PC-3 (cell line): ENCODE results near the gene BCL7C. TPM values are rescaled to one million over a fixed set of nuclear protein-coding genes. Genes with fewer than 3 reads are reported as not detected.
A peak's percentile ranks its signal among the peaks of the same experiment; 100 is the strongest.

Experiments
- ATAC-seq: fragments of 200-7000 bp; cut with Tn5 transposase; 2 replicates; pipeline ENCODE4 v1.9.1; 2020; ENCODE audit warnings: mild to moderate bottlenecking, moderate library complexity
- BruUV-seq: library from RNA; stranded (reverse); fragments of 400-500 nt; replicated peaks from 2 replicates; lab custom pipeline; 2021; lab: Mats Ljungman, UMichigan
- CTCF ChIA-PET: fragments of 300-600 bp; sonication (Branson Sonifier 250); formaldehyde crosslinking; loops from one replicate; lab custom pipeline; 2022; ENCODE audit warnings: antibody characterized with exemption; lab: Charles Lee
- POLR2A ChIA-PET: fragments of 300-600 bp; sonication (Branson Sonifier 250); formaldehyde crosslinking; loops from one replicate; lab custom pipeline; 2022; ENCODE audit warnings: antibody characterized with exemption; ENCODE audit not compliant: unreplicated experiment; lab: Charles Lee
- DNase-seq: peaks from one replicate; pipeline ENCODE4 v3.0.0-alpha.2; 2015
- H2AFZ ChIP-seq: fragments of 300-600 bp; sonication (generic); 2 replicates; pipeline ENCODE4 v1.6.0; 2016; ENCODE audit warnings: antibody characterized with exemption, low read length
- H3F3A ChIP-seq: fragments of 300-600 bp; sonication (generic); one replicate; pipeline ENCODE4 v1.6.0; 2017; ENCODE audit warnings: antibody characterized with exemption, low read length, control low read depth, mild to moderate bottlenecking; ENCODE audit not compliant: unreplicated experiment
- H3K27ac ChIP-seq: fragments of 300-600 bp; sonication (generic); 2 replicates; pipeline ENCODE4 v1.5.1; 2016; ENCODE audit warnings: mild to moderate bottlenecking, low read length
- H3K27me3 ChIP-seq: fragments of 300-600 bp; sonication (generic); 2 replicates; pipeline ENCODE4 v1.6.1; 2016; ENCODE audit warnings: low read length, mixed read lengths
- H3K36me3 ChIP-seq: fragments of 300-600 bp; sonication (generic); 2 replicates; pipeline ENCODE4 v1.6.1; 2016; ENCODE audit warnings: low read depth, mixed run types, low read length, mixed read lengths
- H3K4me1 ChIP-seq: fragments of 300-600 bp; sonication (generic); 2 replicates; pipeline ENCODE4 v1.5.1; 2016; ENCODE audit warnings: low read length; ENCODE audit not compliant: insufficient read depth
- H3K4me2 ChIP-seq: fragments of 300-600 bp; sonication (generic); 2 replicates; pipeline ENCODE4 v1.6.0; 2016; ENCODE audit warnings: low read length
- H3K4me3 ChIP-seq: fragments of 300-600 bp; sonication (generic); 2 replicates; pipeline ENCODE4 v1.5.1; 2016; ENCODE audit warnings: mild to moderate bottlenecking, low read length, mixed read lengths
- H3K79me2 ChIP-seq: fragments of 300-600 bp; sonication (generic); 2 replicates; pipeline ENCODE4 v1.6.1; 2017; ENCODE audit warnings: low read length, mixed read lengths
- H3K9ac ChIP-seq: fragments of 300-600 bp; sonication (generic); 2 replicates; pipeline ENCODE4 v1.6.0; 2016; ENCODE audit warnings: mild to moderate bottlenecking, low read length
- H3K9me2 ChIP-seq: fragments of 300-600 bp; sonication (generic); replicated peaks from 2 replicates; pipeline ENCODE4 v1.6.1; 2016; ENCODE audit warnings: mixed run types, low read length, mixed read lengths
- H3K9me3 ChIP-seq: fragments of 300-600 bp; sonication (generic); 2 replicates; pipeline ENCODE4 v1.6.1; 2016; ENCODE audit warnings: low read length, mixed read lengths
- H4K20me1 ChIP-seq: fragments of 300-600 bp; sonication (generic); 2 replicates; pipeline ENCODE4 v1.6.1; 2016; ENCODE audit warnings: low read length, mixed read lengths
- CTCF ChIP-seq: fragments of 300-600 bp; sonication (generic); conservative IDR thresholded peaks from 2 replicates; pipeline ENCODE4 v1.5.1; 2017; ENCODE audit warnings: antibody characterized with exemption, low read depth, mild to moderate bottlenecking, low read length
- EZH2 ChIP-seq: fragments of 300-600 bp; sonication (generic); IDR thresholded peaks from one replicate; pipeline ENCODE4 v1.6.1; 2017; ENCODE audit warnings: antibody characterized with exemption, mild to moderate bottlenecking, low read length; ENCODE audit not compliant: unreplicated experiment
- EZH2phosphoT487 ChIP-seq: fragments of 300-600 bp; sonication (generic); IDR thresholded peaks from 2 replicates; pipeline ENCODE4 v1.6.1; 2018; ENCODE audit warnings: mild to moderate bottlenecking, antibody characterized with exemption, low read length, borderline replicate concordance
- intact Hi-C: fragments of 100-400 bp; cut with micrococcal nuclease; formaldehyde crosslinking; loops from 2 replicates; pipeline ENCODE4 v1.9.0; 2023
- total RNA-seq: library from RNA; depleted of rRNA; stranded (reverse); fragments of >200 nt; gene quantifications from 2 replicates; pipeline ENCODE4 v1.2.3, GENCODE V29; 2014

BCL7C gene
- total RNA-seq, 1 experiment from 2014 or later, result 75.6 TPM

- TF ChIP-seq CTCF (no peak), EZH2 (no peak), EZH2phosphoT487 (no peak)
- POLR2A ChIA-PET, result no interaction called here
Measured at GRCh38 chr16:30900588-30900987, 6.7 kb upstream of the BCL7C start.

GRCh38 chr16:30899794-30900193, 5.9 kb upstream of the BCL7C start:
- H3K9ac ChIP-seq, result no peak overlapping the region
- intact Hi-C loops, result no loop called here
- peaks cover 21% of the 10 kb centered on the region for H3K4me1 ChIP-seq
- H3K9me2 ChIP-seq, result no peaks in the 10 kb centered on the region
- no peaks in the 10 kb centered on the region for H3K79me2 ChIP-seq
- ChIA-PET CTCF (no interaction called here), POLR2A (no interaction called here)
- BruUV-seq, result no TSS peak
- peaks cover 4% of the 10 kb centered on the region for H3F3A ChIP-seq
- no peaks in the 10 kb centered on the region for H3K27me3 ChIP-seq
- H3K4me3 ChIP-seq, result no peak overlapping the region
- H3K27ac ChIP-seq, result no peak overlapping the region
- ATAC-seq, result no peak
- H3K9me3 ChIP-seq, result no peaks in the 10 kb centered on the region
- no peaks in the 10 kb centered on the region for H4K20me1 ChIP-seq
- TF ChIP-seq EZH2phosphoT487 (no peak), EZH2 (no peak), CTCF (no peak)
- H2AFZ ChIP-seq, result no peak overlapping the region
- H3K36me3 ChIP-seq, result no peaks in the 10 kb centered on the region
- H3K4me2 ChIP-seq, result no peak overlapping the region
- no peak for DNase-seq

More at GRCh38 chr16:30900588-30900987, 6.7 kb upstream of the BCL7C start:
- no peak overlapping the region for H3K4me2 ChIP-seq
- CTCF ChIA-PET, result interaction anchor here (0.7 kb wide), 1 partner anchor 56 kb away, joined by 5 read pairs; no protein-coding TSS in a partner anchor
- no peak overlapping the region for H3K27ac ChIP-seq
- H3K79me2 ChIP-seq, result no peaks in the 10 kb centered on the region
- no peak overlapping the region for H3K9ac ChIP-seq
- no peaks in the 10 kb centered on the region for H3K27me3 ChIP-seq
- no peaks in the 10 kb centered on the region for H4K20me1 ChIP-seq
- no peak for ATAC-seq
- H3K4me1 ChIP-seq, result peaks cover 13% of the 10 kb centered on the region
- no peak overlapping the region for H3K4me3 ChIP-seq
- H3K36me3 ChIP-seq, result no peaks in the 10 kb centered on the region
- no peaks in the 10 kb centered on the region for H3K9me2 ChIP-seq
- H3K9me3 ChIP-seq, result no peaks in the 10 kb centered on the region
- intact Hi-C loops, result no loop called here
- BruUV-seq, result no TSS peak
- H3F3A ChIP-seq, result peaks cover 4% of the 10 kb centered on the region
- H2AFZ ChIP-seq, result no peak overlapping the region
- DNase-seq, result no peak

GRCh38 chr16:30896889-30897733, 3.2 kb upstream of the BCL7C start:
- no peaks in the 10 kb centered on the region for H3K9me3 ChIP-seq
- peaks cover 28% of the 10 kb centered on the region for H3K4me1 ChIP-seq
- POLR2A ChIA-PET, result interaction anchor here (0.6 kb wide), 1 partner anchor 282 kb away, joined by 3 read pairs; no protein-coding TSS in a partner anchor
- peak overlapping the region; percentile 70 for H3K4me3 ChIP-seq
- peaks cover 8% of the 10 kb centered on the region for H3F3A ChIP-seq
- no peaks in the 10 kb centered on the region for H3K27me3 ChIP-seq
- intact Hi-C loops, result loop anchor here (1.0 kb wide), 1 partner anchor 25 kb away; no protein-coding TSS in a partner anchor
- TF ChIP-seq EZH2 (no peak), CTCF (no peak), EZH2phosphoT487 (no peak)
- H3K9me2 ChIP-seq, result no peaks in the 10 kb centered on the region
- CTCF ChIA-PET, result no interaction called here
- H3K9ac ChIP-seq, result peak overlapping the region; percentile 69
- H3K36me3 ChIP-seq, result no peaks in the 10 kb centered on the region
- H2AFZ ChIP-seq, result peak overlapping the region; percentile 90
- peak overlapping the region; percentile 90 for H3K4me2 ChIP-seq
- H3K27ac ChIP-seq, result peak overlapping the region; percentile 86
- H3K79me2 ChIP-seq, result peaks cover 13% of the 10 kb centered on the region
- BruUV-seq, result TSS peak; percentile 28
- DNase-seq (peak; percentile 81), ATAC-seq (peak; percentile 40)
- H4K20me1 ChIP-seq, result no peaks in the 10 kb centered on the region
